HCT116 (cell line): ENCODE measurements around the gene HNRNPUL2. TPM values are rescaled to one million over a fixed set of nuclear protein-coding genes. Genes with fewer than 3 reads are reported as not detected.

Source experiments
- ATAC-seq: fragments of 200-7000 bp; cut with Tn5 transposase; 2 replicates; pipeline ENCODE4 v1.9.1; 2020; ENCODE audit warnings: mild to moderate bottlenecking, moderate library complexity
- BruUV-seq: library from RNA; stranded (reverse); fragments of 400-500 nt; replicated peaks from 2 replicates; lab custom pipeline; 2021; lab: Mats Ljungman, UMichigan
- CTCF ChIA-PET: fragments of 300-600 bp; sonication (Branson Sonifier 250); formaldehyde crosslinking; loops from one replicate; lab custom pipeline; 2021; ENCODE audit warnings: antibody characterized with exemption; lab: Charles Lee
- POLR2A ChIA-PET: fragments of 300-600, 350-600 bp; sonication (Branson Sonifier 250); formaldehyde crosslinking; loops from one replicate; lab custom pipeline; 2021; ENCODE audit warnings: antibody characterized with exemption; lab: Charles Lee
- RAD21 ChIA-PET, 2 experiments: fragments of 300-600 bp; sonication (Branson Sonifier 250); formaldehyde crosslinking; loops; one replicate each; lab custom pipeline; 2023; ENCODE audit warnings: low total read pairs in 2 of 2; ENCODE audit not compliant: uncharacterized antibody in 2 of 2, unreplicated experiment in 2 of 2, low non-redundant PET in 1 of 2; lab: Charles Lee
- DNase-seq: peaks from one replicate; pipeline ENCODE4 v3.0.0-alpha.2; 2010; ENCODE audit warnings: low read depth, low spot score
- H2AFZ ChIP-seq: fragments of 200-600 bp; shearing (Covaris generic), sonication (generic); 2 replicates; pipeline ENCODE4 v1.6.1; 2017; ENCODE audit warnings: low read depth, mixed run types, mixed read lengths, antibody characterized with exemption, low read length; ENCODE audit not compliant: poor library complexity, severe bottlenecking
- H3K27ac ChIP-seq: 2 replicates; pipeline ENCODE4 v1.5.1; 2012; ENCODE audit warnings: low read depth, low read length
- H3K27me3 ChIP-seq: fragments of 200-600 bp; sonication (generic); 2 replicates; pipeline ENCODE4 v1.6.1; 2016; ENCODE audit warnings: mixed run types, low read length, mixed read lengths; ENCODE audit not compliant: insufficient read depth
- H3K36me3 ChIP-seq, 2 experiments: fragments of 200-500 bp in 1 of 2; fragments of 200-600 bp in 1 of 2; sonication (Bioruptor generic) in 1 of 2; sonication (generic) in 1 of 2; 2 replicates each; pipeline versions ENCODE4 v1.5.1 to v1.6.1; 2014 to 2016; ENCODE audit warnings: low read length in 2 of 2, inconsistent platforms in 1 of 2, mixed read lengths in 1 of 2, mixed run types in 1 of 2; ENCODE audit not compliant: insufficient read depth in 2 of 2, control insufficient read depth in 1 of 2
- H3K4me1 ChIP-seq, 2 experiments: fragments of 200-600 bp in 1 of 2; sonication (generic) in 1 of 2; 2 replicates each; pipeline versions ENCODE4 v1.5.1 to v1.6.1; 2012 to 2017; ENCODE audit warnings: low read length in 2 of 2, inconsistent platforms in 1 of 2, mild to moderate bottlenecking in 1 of 2, mixed read lengths in 1 of 2, mixed run types in 1 of 2, moderate library complexity in 1 of 2; ENCODE audit not compliant: insufficient read depth in 2 of 2, control insufficient read depth in 1 of 2
- H3K4me2 ChIP-seq: fragments of 200-600 bp; sonication (generic); 2 replicates; pipeline ENCODE4 v1.6.1; 2017; ENCODE audit warnings: mixed run types, low read length, mixed read lengths
- H3K4me3 ChIP-seq, 2 experiments: fragments of 200-600 bp in 1 of 2; sonication (generic) in 1 of 2; replicated peaks in 1 of 2; 2 replicates each; pipeline ENCODE4 v1.5.1; 2011 to 2016; ENCODE audit warnings: low read length in 2 of 2, control low read depth in 1 of 2, low read depth in 1 of 2, mild to moderate bottlenecking in 1 of 2, mixed read lengths in 1 of 2, mixed run types in 1 of 2
- H3K79me2 ChIP-seq: fragments of 200-600 bp; sonication (generic); 2 replicates; pipeline ENCODE4 v1.6.1; 2017; ENCODE audit warnings: mild to moderate bottlenecking, mixed run types, low read length, moderate library complexity, mixed read lengths; ENCODE audit not compliant: insufficient read depth
- H3K9ac ChIP-seq: fragments of 200-600 bp; sonication (generic); 2 replicates; pipeline ENCODE4 v1.6.1; 2016; ENCODE audit warnings: low read length, mixed read lengths
- H3K9me2 ChIP-seq: fragments of 200-600 bp; sonication (generic), shearing (Covaris generic); 2 replicates; pipeline ENCODE4 v1.6.1; 2017; ENCODE audit warnings: mixed run types, mild to moderate bottlenecking, moderate library complexity; ENCODE audit not compliant: insufficient read depth
- H3K9me3 ChIP-seq, 2 experiments: fragments of 200-500 bp in 1 of 2; fragments of 200-600 bp in 1 of 2; sonication (Bioruptor generic) in 1 of 2; sonication (generic) in 1 of 2; 2 replicates each; pipeline ENCODE4 v1.6.1; 2014 to 2017; ENCODE audit warnings: low read length in 2 of 2, mixed read lengths in 2 of 2, inconsistent platforms in 1 of 2, low read depth in 1 of 2, mild to moderate bottlenecking in 1 of 2, mixed run types in 1 of 2, moderate library complexity in 1 of 2; ENCODE audit not compliant: control insufficient read depth in 1 of 2, insufficient read depth in 1 of 2
- H4K20me1 ChIP-seq: fragments of 200-600 bp; sonication (generic), shearing (Covaris generic); 2 replicates; pipeline ENCODE4 v1.6.1; 2017; ENCODE audit warnings: mixed run types, mild to moderate bottlenecking, moderate library complexity; ENCODE audit not compliant: insufficient read depth
- CBX3 ChIP-seq: IDR thresholded peaks from 2 replicates; pipeline ENCODE4 v1.6.1; 2012; ENCODE audit warnings: low read depth
- CEBPB ChIP-seq: IDR thresholded peaks from 2 replicates; pipeline ENCODE4 v1.6.1; 2012; ENCODE audit warnings: low read depth
- EGR1 ChIP-seq: IDR thresholded peaks from 2 replicates; pipeline ENCODE4 v1.6.1; 2012; ENCODE audit warnings: low read depth
- EZH2phosphoT487 ChIP-seq: fragments of 200-600 bp; IDR thresholded peaks from 2 replicates; pipeline ENCODE4 v1.6.1; 2018; ENCODE audit warnings: antibody characterized with exemption, borderline replicate concordance
- MAX ChIP-seq: IDR thresholded peaks from 2 replicates; pipeline ENCODE4 v1.6.1; 2012
- POLR2AphosphoS5 ChIP-seq: IDR thresholded peaks from 2 replicates; pipeline ENCODE4 v1.6.1; 2011; ENCODE audit warnings: mild to moderate bottlenecking, low read depth, low read length, moderate library complexity
- REST ChIP-seq: IDR thresholded peaks from 2 replicates; pipeline ENCODE4 v1.6.1; 2012; ENCODE audit warnings: low read depth
- SIN3A ChIP-seq: IDR thresholded peaks from 2 replicates; pipeline ENCODE4 v1.6.1; 2012; ENCODE audit warnings: low read depth
- SP1 ChIP-seq: IDR thresholded peaks from 2 replicates; pipeline ENCODE4 v1.6.1; 2012; ENCODE audit warnings: low read depth
- SRF ChIP-seq: IDR thresholded peaks from 2 replicates; pipeline ENCODE4 v1.6.1; 2012; ENCODE audit warnings: low read depth
- ZBTB33 ChIP-seq: IDR thresholded peaks from 2 replicates; pipeline ENCODE4 v1.6.1; 2011; ENCODE audit warnings: mild to moderate bottlenecking, low read length, moderate library complexity; ENCODE audit not compliant: insufficient replicate concordance; ENCODE audit errors: extremely low read depth
- ZFX ChIP-seq: fragments of 450-650 bp; IDR thresholded peaks from 2 replicates; pipeline ENCODE4 v1.6.1; 2017
- ZNF274 ChIP-seq: fragments of 200-500 bp; sonication (Bioruptor generic); IDR thresholded peaks from 2 replicates; pipeline ENCODE4 v1.6.1; 2014; ENCODE audit warnings: mild to moderate bottlenecking, low read depth, low read length, inconsistent platforms
- intact Hi-C: fragments of 100-400 bp; cut with micrococcal nuclease; formaldehyde crosslinking; loops from 2 replicates; pipeline ENCODE4 v1.10.0; 2022
- total RNA-seq: library from RNA; stranded (reverse); gene quantifications from one replicate; pipeline ENCODE4 v1.2.1, GENCODE V29; 2021; ENCODE audit not compliant: unreplicated experiment

The HNRNPUL2 gene
- total RNA-seq, 1 experiment from 2014 or later: 45.8 TPM

- Histone ChIP-seq H3K9me2 (no peaks in the 10 kb centered on the region), H3K9ac (peak overlapping the region; percentile 93), H3K79me2 (peaks cover 82% of the 10 kb centered on the region), H4K20me1 (peaks cover 16% of the 10 kb centered on the region; the same call in 1 of the 2 replicates), H2AFZ (no peak overlapping the region), H3K4me3 (peak overlapping the region; percentile 98 to 100), H3K9me3 (no peaks in the 10 kb centered on the region), H3K36me3 (peaks cover 28 to 35% of the 10 kb centered on the region in 2 experiments), H3K27me3 (no peaks in the 10 kb centered on the region), H3K4me1 (peaks cover 14 to 25% of the 10 kb centered on the region in 2 experiments), H3K4me2 (peak overlapping the region; percentile 100), H3K27ac (peak overlapping the region; percentile 96)
- CTCF ChIA-PET: interaction anchor here (0.7 to 2.5 kb wide), 10 partner anchors 27 to 332 kb away, joined by 3 to 10 read pairs (median 4); partner anchors contain the start of genes EML3, TAF6L, TMEM179B and TUT1
- ATAC-seq (peak; percentile 4), DNase-seq (no peak)
- intact Hi-C loops: loop anchor here (5.0 kb wide), 1 partner anchor 35 kb away; the partner anchor contains the start of gene POLR2G
- BruUV-seq: no TSS peak
- POLR2A ChIA-PET: interaction anchor here (0.6 to 4.3 kb wide), 21 partner anchors 17 to 153 kb away, joined by 3 to 59 read pairs (median 4); partner anchors contain the start of genes C11orf98, CSKMT, EEF1G and LBHD1
- TF ChIP-seq ZNF274 (no peak), CEBPB (no peak), ZFX (peak; percentile 99)
- RAD21 ChIA-PET: no interaction called here
These were observed 417 bp downstream of the HNRNPUL2 start for GRCh38 chr11:62726915-62727164.

GRCh38 chr11:62726156-62726914 lies 922 bp downstream of the HNRNPUL2 start:
- intact Hi-C loops: loop anchor here (5.0 kb wide), 1 partner anchor 36 kb away; the partner anchor contains the start of gene POLR2G
- Histone ChIP-seq H3K4me1 (peaks cover 14 to 25% of the 10 kb centered on the region in 2 experiments), H3K9ac (peak overlapping the region; percentile 93), H3K79me2 (peaks cover 84% of the 10 kb centered on the region), H3K9me3 (no peaks in the 10 kb centered on the region), H3K4me3 (peak overlapping the region; percentile 98 to 100), H3K36me3 (peaks cover 33 to 40% of the 10 kb centered on the region in 2 experiments), H3K9me2 (no peaks in the 10 kb centered on the region), H4K20me1 (peaks cover 16% of the 10 kb centered on the region; the same call in 1 of the 2 replicates), H3K27ac (peak overlapping the region; percentile 96), H3K27me3 (no peaks in the 10 kb centered on the region), H3K4me2 (peak overlapping the region; percentile 100), H2AFZ (no peak overlapping the region)
- RAD21 ChIA-PET: no interaction called here
- CTCF ChIA-PET: interaction anchor here (0.8 to 2.5 kb wide), 3 partner anchors 28 to 114 kb away, joined by 3 to 10 read pairs (median 7); partner anchors contain the start of genes EML3 and ZBTB3
- BruUV-seq: no TSS peak
- DNase-seq: no peak
- no peak for ATAC-seq
- POLR2A ChIA-PET: interaction anchor here (1.1 to 4.3 kb wide), 5 partner anchors 20 to 135 kb away, joined by 4 to 59 read pairs (median 5); partner anchors contain the start of genes LBHD1 and TUT1
- TF ChIP-seq CBX3 (no peak), SIN3A (no peak), EZH2phosphoT487 (no peak), MAX (no peak), CEBPB (no peak), ZBTB33 (no peak), POLR2AphosphoS5 (no peak), SRF (no peak), EGR1 (no peak), REST (no peak), SP1 (no peak), ZFX (no peak)
